Ovary (tissue), 3 donors: ENCODE data around the gene UFSP1.

Experiments
- CTCF ChIP-seq, 3 donors: fragments of 450-650 bp in 2 of 3; fragments of 200-600 bp in 1 of 3; IDR thresholded peaks; one replicate each; pipeline versions ENCODE4 v1.5.1 to v1.8.0; 2016 to 2022; ENCODE audit warnings: antibody characterized with exemption in 3 of 3, mild to moderate bottlenecking in 1 of 3
- EP300 ChIP-seq: sonication (generic); formaldehyde crosslinking; IDR thresholded peaks from one replicate; pipeline ENCODE4 v1.6.1; 2017; ENCODE audit warnings: antibody characterized with exemption
- POLR2A ChIP-seq: fragments of 450-650 bp; IDR thresholded peaks from one replicate; pipeline ENCODE4 v1.6.1; 2017; ENCODE audit warnings: antibody characterized with exemption, mild to moderate bottlenecking, moderate library complexity
- donor health status: DM: no; HTN: no; CAD: no.

- TF ChIP-seq CTCF (IDR thresholded peaks at IDR 0.05) (no peak), POLR2A (no peak), EP300 (no peak)
Observed at GRCh38 chr7:100866729-100867039, 22.8 kb downstream of the UFSP1 start.
